ENCODE measurements around the gene HAPLN3.

- TF ChIP-seq, protein P1, sequence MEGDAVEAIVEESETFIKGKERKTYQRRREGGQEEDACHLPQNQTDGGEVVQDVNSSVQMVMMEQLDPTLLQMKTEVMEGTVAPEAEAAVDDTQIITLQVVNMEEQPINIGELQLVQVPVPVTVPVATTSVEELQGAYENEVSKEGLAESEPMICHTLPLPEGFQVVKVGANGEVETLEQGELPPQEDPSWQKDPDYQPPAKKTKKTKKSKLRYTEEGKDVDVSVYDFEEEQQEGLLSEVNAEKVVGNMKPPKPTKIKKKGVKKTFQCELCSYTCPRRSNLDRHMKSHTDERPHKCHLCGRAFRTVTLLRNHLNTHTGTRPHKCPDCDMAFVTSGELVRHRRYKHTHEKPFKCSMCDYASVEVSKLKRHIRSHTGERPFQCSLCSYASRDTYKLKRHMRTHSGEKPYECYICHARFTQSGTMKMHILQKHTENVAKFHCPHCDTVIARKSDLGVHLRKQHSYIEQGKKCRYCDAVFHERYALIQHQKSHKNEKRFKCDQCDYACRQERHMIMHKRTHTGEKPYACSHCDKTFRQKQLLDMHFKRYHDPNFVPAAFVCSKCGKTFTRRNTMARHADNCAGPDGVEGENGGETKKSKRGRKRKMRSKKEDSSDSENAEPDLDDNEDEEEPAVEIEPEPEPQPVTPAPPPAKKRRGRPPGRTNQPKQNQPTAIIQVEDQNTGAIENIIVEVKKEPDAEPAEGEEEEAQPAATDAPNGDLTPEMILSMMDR (IDR thresholded peaks at IDR 0.05; ENCODE audit: poor library complexity), result no peak
- no peak for TF ChIP-seq EZH2 (IDR thresholded peaks at IDR 0.05; ENCODE audit: borderline replicate concordance)
Measured at GRCh38 chr15:88930579-88930978, 35.2 kb upstream of the HAPLN3 start.
